GM19395 (cell line): ENCODE results near the gene RNF157.

Source experiments
- ATAC-seq: cut with Tn5 transposase; IDR thresholded peaks from one replicate; pipeline ENCODE4 v1.9.1; 2021; ENCODE audit warnings: mild to moderate bottlenecking, moderate library complexity; ENCODE audit not compliant: unreplicated experiment

Gene RNF157

DNA sequence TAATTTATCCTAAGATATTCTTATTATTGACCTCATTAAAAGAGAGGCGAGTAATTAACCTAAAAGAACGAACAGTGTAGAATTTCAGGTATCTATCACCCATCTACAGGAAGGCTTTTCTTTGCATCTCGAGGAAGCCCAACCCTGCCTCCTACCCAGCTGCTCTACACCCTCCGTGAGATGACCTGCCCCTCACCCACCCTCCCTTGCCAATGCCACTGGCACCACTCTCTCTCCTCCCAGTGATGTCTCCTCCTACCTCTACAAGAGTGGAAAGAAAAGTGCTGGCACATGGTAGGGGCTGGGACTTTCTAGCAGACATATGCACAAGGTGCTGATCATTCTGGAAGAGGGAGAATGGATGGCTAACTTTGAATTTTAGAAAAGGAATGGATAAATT lies 76.4 kb downstream of the RNF157 start:
- no peak for ATAC-seq

DNA sequence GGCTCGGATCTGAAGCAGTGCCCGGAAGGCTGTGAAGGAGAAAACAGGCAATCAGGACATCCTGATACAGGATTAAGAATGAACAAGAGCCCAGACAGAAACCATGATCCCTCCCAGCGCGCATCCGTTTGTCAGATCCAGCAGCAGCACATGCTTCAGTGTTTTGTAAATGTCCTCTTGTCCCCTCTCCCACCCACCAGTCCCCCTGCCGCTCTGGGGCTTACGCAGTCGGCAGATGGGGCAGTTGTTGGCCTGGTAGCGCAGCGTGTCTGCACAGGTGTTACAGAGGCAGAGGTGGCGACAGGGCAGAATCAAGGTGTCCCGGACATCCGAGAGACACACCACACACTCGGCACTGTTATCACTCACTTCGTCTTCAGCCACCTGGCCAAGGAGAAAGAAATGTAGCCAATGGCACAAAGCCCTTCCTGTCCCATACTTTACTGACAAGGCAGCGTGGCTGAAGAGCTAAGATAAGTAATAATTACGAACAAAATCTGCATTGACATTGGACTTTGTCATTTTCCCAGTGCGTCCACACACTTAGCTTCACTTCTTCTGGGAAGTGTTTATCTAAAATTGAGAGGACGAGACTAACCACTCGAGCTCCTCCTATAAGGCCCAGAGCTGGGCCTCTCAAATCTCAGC lies 78.5 kb downstream of the RNF157 start:
- no peak for ATAC-seq

- ATAC-seq: no peak
Observed at GRCh38 chr17:76160896-76161528, 79.3 kb downstream of the RNF157 start.

DNA sequence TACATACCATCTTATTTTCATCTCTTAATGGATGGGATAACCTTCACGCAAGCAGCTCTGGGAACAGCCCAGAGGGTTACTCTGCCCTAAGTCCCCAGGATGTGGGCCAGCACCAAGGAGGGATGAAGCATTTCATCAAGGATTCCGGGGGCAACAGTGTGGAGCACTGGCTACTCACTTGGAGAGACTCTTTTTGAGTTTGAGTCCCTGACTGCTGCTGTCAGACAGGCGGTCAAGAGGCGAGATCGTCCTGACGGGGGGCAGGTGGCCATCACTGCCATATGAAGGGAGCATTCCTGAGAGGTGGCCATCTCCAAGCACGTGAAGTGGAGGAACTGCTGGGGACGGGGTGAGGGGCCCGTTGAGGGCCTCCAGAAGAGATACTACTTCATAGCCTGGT lies 81.1 kb downstream of the RNF157 start:
- no peak for ATAC-seq

GRCh38 chr17:76157759-76158158 lies 82.5 kb downstream of the RNF157 start:
- no peak for ATAC-seq

DNA sequence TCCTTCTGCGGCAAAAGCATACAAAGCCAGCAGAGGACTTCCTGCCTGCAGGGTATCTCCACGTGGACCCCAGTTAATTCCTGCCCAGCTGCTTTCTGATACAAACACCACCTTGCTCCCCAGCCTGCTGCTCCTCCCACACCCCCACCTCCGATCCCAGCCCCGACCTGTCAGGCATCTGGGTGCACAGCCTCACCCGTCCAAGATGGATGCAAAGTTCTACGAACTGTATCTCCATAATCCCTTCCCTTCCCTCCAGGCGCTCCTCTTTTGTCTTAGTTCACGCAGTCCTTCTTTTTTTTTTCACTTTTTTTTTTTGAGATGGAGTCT lies 83.7 kb downstream of the RNF157 start:
- ATAC-seq: no peak

DNA sequence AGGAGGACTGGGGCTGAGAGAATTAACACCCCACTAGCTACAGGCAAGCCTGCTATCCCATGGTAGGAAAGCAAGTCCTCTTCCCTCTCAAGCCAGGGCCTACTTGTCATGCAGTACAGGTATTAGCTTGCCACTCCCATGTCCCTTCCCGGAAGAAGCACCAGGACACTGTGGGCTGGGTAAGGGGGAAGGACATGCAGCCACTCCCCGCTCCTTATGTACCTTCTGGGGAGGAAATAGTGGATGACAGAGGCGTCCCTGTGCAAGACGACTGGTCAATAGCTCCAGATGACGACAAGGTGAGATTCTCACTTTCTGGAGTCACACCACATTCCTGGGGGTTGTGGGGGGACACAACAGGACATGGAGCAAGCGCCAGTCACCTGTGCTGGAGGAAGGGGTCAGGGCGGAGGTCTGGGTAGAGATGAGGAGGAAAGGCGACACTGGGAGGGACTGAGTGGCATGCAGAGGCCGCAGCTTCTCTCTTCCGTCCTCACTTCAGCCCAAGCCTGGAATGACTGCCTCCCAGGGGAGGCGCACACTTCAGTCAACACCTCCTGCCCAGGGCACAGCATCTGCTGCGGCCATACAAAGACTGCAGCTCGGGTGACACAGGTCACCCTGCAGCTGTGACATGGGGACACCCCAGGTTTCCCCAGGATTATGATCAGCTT lies 84.2 kb downstream of the RNF157 start:
- ATAC-seq: no peak

GRCh38 chr17:76154936-76155845 lies 85.1 kb downstream of the RNF157 start:
- ATAC-seq: no peak

GRCh38 chr17:76154292-76154691 lies 86.0 kb downstream of the RNF157 start:
- no peak for ATAC-seq

DNA sequence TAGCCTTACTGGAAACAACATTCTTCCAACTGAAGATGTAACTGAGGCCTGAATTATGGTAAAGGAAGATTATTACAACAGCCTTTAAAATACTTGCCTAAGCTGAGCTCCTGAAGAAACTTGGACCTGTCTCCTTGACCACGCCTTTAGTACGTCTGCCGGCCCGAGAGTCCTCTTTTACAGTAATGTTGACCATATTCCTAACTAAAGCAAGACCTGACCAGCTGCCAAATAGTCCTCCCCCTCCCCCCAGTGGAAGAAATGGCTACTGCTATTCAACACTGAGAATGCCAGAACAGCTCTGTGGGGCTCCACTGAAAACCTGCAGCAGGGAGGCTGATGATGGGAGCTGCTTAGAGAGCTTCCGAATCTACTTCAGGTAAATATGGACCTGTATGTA lies 86.7 kb downstream of the RNF157 start:
- ATAC-seq: no peak

GRCh38 chr17:76153202-76153601 lies 87.1 kb downstream of the RNF157 start:
- ATAC-seq: no peak

DNA sequence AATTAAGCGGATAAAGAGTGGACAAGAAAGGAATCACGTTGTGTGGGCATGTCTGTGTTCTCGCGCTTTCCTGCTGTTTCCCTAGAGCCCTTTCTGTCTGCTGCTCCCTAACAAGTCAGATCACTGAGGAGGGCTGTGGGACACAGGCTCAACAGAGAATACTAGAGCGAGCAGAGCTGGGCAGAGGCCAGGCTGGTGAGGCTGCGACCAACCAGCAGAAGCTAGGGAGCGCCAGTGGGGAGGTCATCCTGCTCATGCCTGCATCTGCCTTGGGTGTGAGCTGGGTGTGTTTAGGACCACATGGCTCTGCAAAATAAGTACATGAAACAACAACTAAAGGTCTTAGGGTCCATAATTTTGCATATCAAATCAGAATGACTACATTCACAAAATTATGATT lies 87.7 kb downstream of the RNF157 start:
- ATAC-seq: no peak

DNA sequence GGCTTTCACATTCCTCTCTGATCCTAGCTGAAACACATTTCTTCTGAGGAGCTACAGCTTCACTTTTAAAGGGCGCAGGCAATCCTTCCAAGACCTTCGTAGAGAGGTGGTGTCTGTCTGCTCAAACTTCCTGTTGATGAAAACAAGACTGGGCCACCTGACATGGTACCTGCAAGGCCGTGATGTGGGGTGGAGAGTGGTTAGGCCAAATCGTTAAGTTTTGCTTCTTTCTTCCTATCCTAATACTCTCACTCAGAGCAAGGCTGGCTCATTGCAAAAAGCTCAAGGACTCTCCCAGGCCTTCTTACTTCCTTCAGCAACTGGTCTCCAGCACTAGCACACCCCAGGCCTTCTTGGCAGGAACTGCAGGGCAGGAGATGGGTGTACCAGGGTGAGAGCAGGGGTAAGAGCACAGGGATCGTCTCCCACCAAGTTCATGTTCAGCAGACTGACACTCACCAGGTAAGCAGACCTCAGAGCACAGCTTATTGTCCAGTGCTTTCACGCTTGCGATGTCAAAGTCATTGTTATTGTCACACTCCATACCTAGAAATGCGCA lies 88.3 kb downstream of the RNF157 start:
- no peak for ATAC-seq

DNA sequence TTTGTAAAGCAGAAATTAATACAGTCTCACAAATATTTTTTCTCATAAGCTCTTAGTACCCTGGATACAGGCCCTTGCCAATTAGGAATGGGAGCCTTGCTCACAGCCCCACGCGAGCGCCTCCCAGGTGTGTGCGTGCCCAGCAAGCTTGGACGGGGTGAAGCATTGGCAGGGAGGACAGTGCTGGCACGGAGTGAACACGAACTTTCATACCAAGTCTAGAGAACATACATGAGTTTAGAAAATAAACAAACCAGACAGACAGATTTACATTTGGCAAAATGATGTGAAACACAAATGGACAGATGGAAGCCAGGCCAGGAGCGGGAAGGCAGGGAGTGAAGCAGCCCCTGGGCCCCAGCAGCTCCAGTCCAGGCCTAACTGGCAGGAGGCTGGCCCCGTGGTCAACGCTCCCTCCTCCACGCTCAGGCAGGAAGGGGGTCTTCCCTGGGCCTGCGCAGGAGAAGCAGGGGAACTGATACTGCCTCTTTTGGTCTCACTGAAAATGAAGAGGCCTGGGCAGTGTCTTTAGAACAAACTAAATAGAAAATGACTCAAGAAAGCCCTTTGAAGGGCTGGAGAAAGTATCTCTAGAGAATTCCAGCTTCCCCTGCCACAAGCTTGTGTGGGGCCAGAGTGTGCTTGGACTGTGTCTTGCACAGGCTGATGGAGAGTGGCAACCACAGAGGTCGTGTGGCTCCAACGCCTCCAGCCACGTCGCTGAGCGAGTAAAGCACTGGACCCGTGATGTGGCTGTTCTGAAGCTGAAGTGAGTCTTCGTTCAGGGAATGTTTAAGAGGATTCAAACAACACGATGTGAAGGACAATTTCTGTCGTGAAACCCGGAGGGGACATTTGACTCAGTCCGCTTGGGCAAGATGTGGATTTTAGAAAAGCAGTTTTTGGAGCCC lies 89.3 kb downstream of the RNF157 start:
- no peak for ATAC-seq

GRCh38 chr17:76149214-76149613 lies 91.1 kb downstream of the RNF157 start:
- no peak for ATAC-seq

DNA sequence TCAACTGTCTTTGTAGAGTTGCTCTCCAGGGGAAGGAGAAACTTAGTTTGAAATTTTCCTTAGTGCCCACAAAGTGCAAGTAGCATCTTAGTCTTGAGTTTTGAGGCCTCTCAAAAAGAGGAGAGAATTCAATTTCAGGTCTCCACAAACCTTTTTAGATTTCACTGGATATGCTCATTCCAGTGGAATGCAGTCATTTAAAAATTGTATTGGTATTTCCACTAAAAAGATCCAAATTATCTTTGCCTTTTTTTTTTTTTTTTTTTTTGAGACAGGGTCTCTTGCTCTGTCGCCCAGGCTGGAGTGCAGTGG lies 92.3 kb downstream of the RNF157 start:
- ATAC-seq: no peak

DNA sequence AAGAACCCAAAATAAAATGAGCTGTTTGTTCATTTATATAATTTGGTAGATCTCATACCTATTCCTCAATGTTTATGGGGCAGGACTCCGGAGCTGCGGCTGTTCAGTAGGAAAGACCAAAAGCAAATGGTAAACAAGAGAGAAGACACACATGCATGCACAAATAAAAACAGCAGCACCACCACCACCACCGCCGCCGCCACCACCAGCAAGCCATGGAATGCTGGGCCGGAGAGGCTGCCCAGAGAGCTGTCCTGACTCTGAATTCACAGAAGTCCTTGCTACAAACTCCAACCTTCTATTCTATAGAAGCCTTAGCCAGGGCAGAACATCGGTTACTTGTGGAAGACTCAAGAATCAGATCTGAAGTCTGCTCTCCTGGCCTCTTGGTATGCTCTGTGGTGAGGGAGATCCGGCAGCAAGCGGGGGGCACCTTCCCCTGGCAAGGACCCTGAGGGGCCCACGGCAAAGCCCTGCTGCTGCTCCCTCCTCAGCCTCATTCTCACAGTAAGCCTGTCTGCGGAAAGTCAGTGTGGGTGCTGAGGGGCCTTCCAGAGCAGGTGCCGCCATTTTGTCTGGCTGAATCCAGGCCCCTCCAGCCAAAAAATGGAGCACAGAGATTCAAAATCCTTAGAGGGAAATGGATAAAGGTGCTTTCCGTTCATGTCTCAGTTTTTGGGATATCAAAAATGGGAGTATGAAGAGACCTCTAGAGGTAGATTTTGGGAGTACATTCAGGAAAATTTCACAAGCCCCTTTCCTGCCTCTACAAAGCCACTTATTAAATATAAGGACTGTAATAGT lies 92.9 kb downstream of the RNF157 start:
- ATAC-seq: no peak

DNA sequence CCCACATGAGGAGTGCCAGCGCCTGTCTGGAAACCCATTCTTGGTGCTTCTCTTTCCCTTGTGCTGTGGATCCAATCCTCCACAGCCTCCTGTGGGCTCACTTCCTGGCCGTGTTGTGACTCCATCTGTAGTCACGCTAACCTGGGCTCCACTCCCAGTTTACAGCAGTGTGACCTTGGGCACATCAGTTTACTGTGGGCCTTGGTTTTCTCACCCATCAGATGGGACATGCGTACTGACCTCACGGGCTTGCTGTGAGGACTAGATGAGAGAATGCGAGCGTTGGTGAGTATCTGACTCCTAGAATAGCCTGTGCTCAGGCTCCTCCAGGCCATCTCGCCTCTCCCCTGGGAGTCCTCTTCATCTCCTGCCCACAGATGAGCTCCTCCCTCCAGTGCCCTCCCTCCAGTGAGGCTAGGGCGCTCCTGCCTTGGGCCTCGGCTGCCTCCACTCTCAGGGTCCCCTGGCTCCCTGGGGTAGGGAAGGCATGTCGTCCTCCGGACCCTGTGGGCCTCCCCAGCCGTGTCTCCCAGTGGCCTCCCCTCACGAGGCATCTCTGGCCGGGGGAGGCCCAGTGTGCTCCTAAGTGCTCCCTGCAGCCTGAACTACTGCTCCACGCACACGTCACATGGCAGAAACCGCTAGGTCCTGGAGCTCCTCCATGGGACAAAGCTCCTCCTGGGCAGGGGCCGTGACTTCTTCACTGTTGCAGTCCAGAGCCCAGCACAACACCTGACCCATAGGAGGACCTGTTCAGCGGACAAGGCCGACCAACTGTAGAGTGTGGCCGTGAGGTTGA lies 94.0 kb downstream of the RNF157 start:
- no peak for ATAC-seq
